H7 (cell line): ENCODE measurements around the gene CELF5. TPM values are rescaled to one million over a fixed set of nuclear protein-coding genes. Genes with fewer than 3 reads are reported as not detected.
A peak's percentile ranks its signal among the peaks of the same experiment; 100 is the strongest.

ENCODE experiments used
- DNase-seq: peaks from one replicate; pipeline ENCODE4 v3.0.0; 2012
- H3K27me3 ChIP-seq: 2 replicates; pipeline ENCODE4 v1.6.0; 2011; ENCODE audit warnings: mild to moderate bottlenecking, low read length; ENCODE audit not compliant: control insufficient read depth, insufficient read depth
- H3K36me3 ChIP-seq: replicated peaks from 2 replicates; pipeline ENCODE4 v1.5.1; 2011; ENCODE audit warnings: low read length; ENCODE audit not compliant: control insufficient read depth, insufficient read depth
- H3K4me3 ChIP-seq: 2 replicates; pipeline ENCODE4 v1.5.1; 2011; ENCODE audit warnings: low read depth, mild to moderate bottlenecking, control low read depth, low read length, moderate library complexity; ENCODE audit not compliant: insufficient read depth
- total RNA-seq: library from RNA; depleted of rRNA; stranded (reverse); fragments of >200 nt; shearing (Covaris generic); gene quantifications from 2 replicates; pipeline ENCODE4 v1.2.3, GENCODE V29; 2014

CELF5 gene
- total RNA-seq, 1 experiment from 2014 or later: 1.4 TPM

DNA sequence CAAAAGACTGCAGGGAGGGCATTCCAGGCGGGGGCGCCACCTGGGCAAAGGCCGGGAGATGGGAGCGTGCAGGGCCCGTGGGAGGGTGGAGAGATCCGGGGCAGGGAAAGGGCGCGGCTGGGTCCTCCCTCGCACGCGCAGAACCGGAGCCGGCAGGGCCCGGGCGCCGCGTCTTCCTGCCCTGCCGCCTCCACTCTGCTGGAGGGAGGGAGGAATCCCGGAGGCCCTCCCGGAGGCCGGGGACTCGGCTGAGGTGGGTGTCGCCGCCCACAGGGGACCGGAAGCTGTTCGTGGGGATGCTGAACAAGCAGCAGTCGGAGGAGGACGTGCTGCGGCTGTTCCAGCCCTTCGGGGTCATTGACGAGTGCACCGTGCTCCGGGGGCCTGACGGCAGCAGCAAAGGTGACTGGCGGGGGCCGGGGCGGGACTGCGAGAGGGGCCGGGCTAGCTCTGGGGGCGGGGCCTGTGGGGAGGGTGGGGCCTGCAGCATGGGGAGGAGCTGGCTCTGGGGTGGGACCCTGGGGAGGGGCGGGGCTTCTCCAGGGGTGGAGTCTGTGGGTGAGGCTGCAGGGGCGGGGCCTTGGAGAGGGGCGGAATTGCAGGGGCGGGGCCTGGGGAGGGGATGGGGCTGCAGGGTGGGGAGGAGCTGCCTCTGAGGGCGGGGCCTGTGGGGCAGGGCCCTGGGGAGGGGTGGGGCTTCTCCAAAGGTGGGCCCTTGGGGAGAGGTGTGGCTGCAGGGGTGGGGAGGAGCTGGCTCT lies 51.3 kb downstream of the CELF5 start:
- Histone ChIP-seq H3K4me3 (peak overlapping the region; percentile 66), H3K27me3 (peaks cover 6% of the 10 kb centered on the region; the same call in 1 of the 2 replicates), H3K36me3 (no peaks in the 10 kb centered on the region)
- DNase-seq: peak; percentile 100

DNA sequence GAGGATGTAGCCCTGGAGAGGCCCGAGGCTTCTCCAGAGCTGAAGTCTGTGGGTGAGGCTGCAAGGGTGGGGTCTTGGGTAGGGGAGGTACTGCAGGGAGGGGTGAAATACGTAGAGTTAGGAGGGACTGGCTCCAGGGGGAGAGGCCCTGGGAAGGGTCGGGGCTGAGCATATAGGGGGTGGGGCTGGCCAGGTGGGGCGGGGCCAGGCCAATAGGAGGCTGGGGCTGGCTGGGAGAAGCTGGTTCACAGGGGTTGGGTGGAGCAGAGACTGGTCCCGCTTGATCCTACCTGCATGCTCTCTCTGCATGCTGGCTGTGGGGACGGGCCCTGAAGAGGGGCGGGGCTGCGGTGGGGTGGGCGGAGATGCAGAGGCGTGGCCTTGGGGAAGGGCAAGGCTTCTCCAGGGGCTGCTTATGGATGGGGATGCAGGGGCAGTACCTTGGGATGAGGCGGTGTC lies 51.9 kb downstream of the CELF5 start:
- H3K4me3 ChIP-seq: no peak overlapping the region; the same call in 1 of the 2 replicates

DNA sequence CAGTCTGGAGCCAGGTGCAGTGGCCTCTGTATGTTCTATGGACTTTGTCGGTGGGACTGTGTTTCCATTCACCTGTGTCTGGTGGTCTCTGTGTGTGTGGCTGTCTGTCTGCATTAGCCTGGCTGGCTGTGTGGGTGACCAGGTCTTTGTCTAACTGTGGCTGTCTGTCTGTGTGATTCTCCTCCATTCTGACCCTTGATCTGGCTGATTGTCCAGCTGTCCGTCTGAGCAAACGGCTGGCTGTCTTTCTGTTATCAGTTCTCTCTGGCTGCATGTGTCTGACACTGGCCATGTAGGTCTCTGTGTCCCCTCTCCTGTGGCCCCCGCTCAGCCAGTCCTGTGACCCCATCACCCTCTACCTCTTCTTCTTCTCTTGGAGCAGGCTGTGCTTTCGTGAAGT lies 53.2 kb downstream of the CELF5 start:
- Histone ChIP-seq H3K4me3 (no peak overlapping the region), H3K36me3 (no peaks in the 10 kb centered on the region), H3K27me3 (peaks cover 8% of the 10 kb centered on the region; the same call in 1 of the 2 replicates)
- no peak for DNase-seq

More for the DNA sequence above, 51.9 kb downstream of the CELF5 start:
- peak; percentile 98 for DNase-seq
- Histone ChIP-seq H3K36me3 (no peaks in the 10 kb centered on the region), H3K27me3 (peaks cover 4% of the 10 kb centered on the region; the same call in 1 of the 2 replicates)

DNA sequence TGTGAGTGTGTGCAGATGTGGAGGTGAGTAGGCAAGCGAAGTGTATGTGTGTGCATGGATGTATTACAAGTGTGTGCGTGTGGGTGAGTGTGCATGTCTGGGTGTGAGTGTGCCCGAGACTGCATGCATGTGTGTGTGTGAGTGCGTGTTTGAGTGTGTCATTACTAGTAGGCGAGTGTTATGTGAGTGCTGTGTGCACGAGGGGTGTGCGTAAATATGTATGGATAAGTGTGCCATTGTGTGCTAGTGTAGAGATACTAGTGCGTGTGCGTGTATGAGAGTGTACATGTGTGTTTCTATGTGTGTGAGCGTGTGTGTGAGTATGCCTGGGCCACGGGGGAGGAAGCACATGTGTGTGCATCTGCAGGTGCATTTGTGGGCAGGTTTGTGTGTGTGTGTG lies 53.8 kb downstream of the CELF5 start:
- no peak overlapping the region for H3K4me3 ChIP-seq
- H3K27me3 ChIP-seq: peaks cover 8% of the 10 kb centered on the region; the same call in 1 of the 2 replicates
- H3K36me3 ChIP-seq: no peaks in the 10 kb centered on the region
- peak; percentile 3 for DNase-seq

DNA sequence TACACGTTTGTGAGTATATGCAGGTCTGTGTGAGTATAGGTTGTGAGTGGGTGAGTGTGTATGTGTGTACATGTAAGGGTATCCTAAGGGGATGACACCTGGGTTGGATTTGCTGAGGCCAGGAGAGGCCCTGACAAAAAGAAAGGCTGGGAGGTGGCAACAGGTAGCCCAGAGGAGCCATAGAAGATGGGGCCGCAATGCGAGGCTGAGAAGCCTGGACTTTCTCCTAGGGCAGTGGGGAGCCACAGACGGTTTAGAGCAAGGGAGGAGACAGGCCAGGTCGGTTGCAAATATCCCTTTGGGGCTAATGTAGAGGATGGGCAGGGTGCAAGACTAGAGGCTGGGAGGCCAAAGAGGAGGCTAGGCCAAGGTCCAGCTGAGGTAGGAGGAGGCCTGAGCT lies 54.3 kb downstream of the CELF5 start:
- H3K36me3 ChIP-seq: no peaks in the 10 kb centered on the region
- no peak overlapping the region for H3K4me3 ChIP-seq
- peaks cover 10% of the 10 kb centered on the region; the same call in 1 of the 2 replicates for H3K27me3 ChIP-seq
- DNase-seq: peak; percentile 6

DNA sequence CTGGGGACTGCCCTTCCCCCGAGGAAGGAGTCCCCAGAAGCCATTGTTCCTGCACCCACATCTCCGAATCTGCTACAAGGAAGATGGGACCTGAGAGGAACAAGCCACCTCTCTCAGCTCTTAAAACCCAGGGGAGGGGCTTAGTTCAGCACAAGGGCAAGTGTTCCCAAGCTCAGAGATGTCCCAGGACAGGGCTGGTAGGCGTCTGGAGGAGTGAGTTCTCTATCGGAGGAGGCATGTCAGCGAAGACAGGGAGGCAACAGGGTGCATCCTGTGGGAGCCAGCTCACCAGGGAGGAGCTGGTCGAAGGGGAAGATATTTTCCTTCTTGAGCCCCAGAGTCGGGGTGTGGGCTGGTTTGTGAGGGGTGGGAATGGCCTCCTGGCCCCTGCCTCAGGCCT lies 54.8 kb downstream of the CELF5 start:
- no peak overlapping the region for H3K4me3 ChIP-seq
- H3K27me3 ChIP-seq: peaks cover 10% of the 10 kb centered on the region; the same call in 1 of the 2 replicates
- peak; percentile 22 for DNase-seq
- no peaks in the 10 kb centered on the region for H3K36me3 ChIP-seq

DNA sequence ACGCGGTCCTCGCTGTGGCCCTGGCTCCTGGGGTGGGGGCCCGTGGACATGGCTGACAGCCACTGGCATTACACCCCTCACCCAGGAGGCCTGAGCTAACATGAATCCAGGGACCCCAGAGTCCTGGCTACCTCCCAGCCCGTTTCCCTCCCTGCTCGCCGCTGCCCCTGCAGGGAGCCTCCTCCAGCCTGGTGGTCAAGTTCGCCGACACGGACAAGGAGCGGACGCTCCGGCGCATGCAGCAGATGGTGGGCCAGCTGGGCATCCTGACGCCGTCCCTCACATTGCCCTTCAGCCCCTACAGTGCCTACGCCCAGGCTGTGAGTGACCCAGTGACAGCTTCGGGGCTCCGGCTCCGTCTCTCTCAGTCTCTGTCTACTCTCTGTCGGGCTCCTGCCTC lies 56.6 kb downstream of the CELF5 start:
- peaks cover 8% of the 10 kb centered on the region; the same call in 1 of the 2 replicates for H3K27me3 ChIP-seq
- no peak for DNase-seq
- no peaks in the 10 kb centered on the region for H3K36me3 ChIP-seq
- no peak overlapping the region for H3K4me3 ChIP-seq

DNA sequence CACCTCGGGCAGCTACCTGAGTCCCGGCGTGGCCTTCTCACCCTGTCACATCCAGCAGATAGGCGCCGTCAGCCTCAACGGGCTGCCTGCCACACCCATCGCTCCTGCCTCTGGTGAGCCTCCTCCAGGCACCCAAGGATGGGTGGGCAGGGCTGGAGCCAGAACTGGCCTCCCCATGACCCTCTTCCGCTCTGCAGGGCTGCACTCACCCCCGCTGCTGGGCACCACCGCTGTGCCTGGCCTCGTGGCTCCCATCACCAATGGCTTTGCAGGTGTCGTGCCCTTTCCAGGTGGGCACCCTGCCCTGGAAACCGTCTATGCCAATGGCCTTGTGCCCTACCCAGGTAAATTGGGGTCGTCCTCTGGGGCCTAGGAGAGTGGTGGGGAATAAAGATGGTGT lies 57.7 kb downstream of the CELF5 start:
- Histone ChIP-seq H3K4me3 (no peak overlapping the region), H3K27me3 (peaks cover 11% of the 10 kb centered on the region; the same call in 1 of the 2 replicates), H3K36me3 (no peaks in the 10 kb centered on the region)
- peak; percentile 24 for DNase-seq

DNA sequence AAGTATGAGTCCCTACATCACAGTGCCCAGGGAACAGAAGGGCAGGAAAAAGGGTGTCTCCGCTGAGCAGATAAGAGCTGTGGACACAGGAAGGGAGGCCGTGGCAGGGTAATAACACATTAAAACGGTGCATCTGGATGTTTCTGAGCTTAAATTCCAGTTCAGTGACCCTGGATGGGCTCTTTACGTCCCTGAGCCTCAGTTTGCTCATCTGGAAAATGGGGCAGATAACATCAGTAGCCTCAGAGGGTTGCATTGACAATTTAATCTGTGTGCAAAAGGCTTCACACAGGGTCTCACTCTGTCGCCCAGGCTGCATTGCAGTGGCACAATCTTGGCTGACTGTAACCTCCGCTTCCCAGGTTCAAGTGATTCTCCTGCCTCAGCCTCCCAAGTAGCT lies 58.1 kb downstream of the CELF5 start:
- H3K4me3 ChIP-seq: no peak overlapping the region
- peaks cover 11% of the 10 kb centered on the region; the same call in 1 of the 2 replicates for H3K27me3 ChIP-seq
- DNase-seq: no peak
- H3K36me3 ChIP-seq: no peaks in the 10 kb centered on the region

DNA sequence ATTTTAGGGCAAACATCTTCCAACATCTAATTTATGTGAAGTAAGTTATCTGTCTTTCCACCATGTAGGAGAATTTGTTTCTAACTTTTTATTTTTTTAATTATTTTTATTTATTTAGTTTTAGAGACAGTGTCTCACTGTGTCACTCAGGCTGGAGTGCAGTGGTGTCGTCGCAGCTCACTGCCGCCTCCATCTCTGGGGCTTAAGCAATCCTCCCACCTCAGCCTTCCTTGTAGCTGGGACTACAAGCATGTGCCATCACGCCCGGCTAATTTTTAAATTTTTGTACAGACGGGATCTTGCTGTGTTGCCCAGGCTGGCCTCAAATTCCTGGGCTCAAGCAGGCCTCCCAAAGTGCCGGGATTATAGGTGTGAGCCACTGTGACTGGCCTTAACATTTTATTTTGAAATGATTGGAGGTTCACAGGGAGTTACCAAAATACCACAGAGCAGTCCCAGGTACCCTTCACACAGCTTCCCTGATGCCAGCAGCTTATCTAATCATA lies 58.8 kb downstream of the CELF5 start:
- no peaks in the 10 kb centered on the region for H3K36me3 ChIP-seq
- no peak overlapping the region for H3K4me3 ChIP-seq
- DNase-seq: no peak
- peaks cover 11% of the 10 kb centered on the region; the same call in 1 of the 2 replicates for H3K27me3 ChIP-seq

DNA sequence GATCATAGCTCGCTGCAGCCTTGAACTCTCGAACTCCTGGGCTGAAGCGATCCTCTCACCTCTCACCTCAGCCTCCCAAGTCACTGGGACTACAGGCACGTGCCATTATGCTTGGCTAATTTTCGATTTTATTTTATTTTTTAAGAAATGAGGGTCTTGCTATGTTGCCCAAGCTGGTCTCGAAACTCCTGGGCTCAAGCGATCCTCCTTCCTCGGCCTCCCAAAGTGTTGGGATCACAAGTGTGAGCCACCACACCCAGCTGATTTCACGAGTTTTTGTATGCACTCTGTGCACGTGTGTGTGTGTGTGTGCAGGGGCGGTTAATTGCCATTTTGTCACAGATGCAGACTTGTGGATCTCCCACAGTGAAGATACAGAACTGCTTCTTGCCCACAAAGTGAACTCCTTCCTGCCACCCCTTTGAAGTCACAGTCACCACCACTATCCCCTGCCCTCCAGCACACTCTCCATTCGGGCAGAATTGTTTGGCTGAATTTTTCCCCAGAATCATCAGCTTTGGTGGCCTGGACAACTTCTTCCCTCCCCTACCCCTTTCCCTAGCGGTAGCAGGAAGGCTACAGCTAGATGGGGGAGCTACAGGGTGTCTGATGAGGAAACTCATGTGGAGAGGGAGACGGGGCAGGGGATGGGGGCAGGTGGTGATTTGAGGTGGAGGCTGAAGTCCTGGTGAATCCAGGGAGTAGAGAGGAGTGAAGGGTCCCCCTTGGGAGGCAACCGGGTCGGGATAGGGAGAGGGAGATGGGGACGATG lies 59.6 kb downstream of the CELF5 start:
- H3K36me3 ChIP-seq: no peaks in the 10 kb centered on the region
- H3K27me3 ChIP-seq: peaks cover 12% of the 10 kb centered on the region; the same call in 1 of the 2 replicates
- DNase-seq: peak; percentile 43
- peak overlapping the region; percentile 43 for H3K4me3 ChIP-seq

DNA sequence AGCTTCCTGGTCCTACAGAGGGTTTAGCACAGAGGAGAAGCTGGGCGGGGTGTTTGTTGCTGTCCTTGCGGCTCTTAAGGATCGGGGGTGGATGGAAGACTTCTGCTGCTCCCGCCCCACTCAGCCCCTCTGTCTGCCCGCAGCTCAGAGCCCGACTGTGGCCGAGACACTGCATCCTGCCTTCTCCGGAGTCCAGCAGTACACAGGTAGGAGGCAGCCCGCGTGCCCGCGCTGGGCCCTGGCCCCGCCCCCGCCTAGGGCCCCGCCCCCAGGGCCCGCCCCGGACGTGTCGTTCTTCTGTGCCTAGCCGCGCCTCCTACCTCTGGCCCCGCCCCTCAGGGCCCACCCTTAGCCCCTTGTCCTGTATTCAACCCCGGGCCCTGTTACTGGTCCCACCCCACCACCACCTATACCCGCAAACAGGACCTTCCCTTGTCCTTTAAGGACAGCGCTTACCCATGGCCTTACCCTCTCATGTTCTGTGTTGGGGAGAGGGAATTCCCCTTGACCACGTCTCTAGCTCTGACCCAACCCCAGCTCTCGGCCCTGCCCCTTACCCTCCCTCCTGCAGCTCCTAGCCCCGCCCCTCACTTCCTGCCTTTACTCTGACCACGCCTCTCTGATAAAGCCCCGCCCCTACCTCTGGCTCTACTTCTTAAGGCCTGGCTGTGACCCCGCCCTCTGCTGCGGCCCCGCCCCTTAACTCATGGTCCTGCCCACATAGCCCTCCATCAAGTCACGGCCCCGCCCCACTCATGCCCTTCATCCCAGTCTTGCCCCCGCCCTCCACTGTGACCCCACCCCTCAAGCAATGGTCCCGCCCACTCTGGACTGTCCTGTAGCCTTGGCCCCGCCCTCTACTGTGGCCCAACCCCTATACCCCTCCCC lies 60.5 kb downstream of the CELF5 start:
- peaks cover 15% of the 10 kb centered on the region; the same call in 1 of the 2 replicates for H3K27me3 ChIP-seq
- peak; percentile 97 for DNase-seq
- peak overlapping the region; percentile 43 for H3K4me3 ChIP-seq
- no peaks in the 10 kb centered on the region for H3K36me3 ChIP-seq

DNA sequence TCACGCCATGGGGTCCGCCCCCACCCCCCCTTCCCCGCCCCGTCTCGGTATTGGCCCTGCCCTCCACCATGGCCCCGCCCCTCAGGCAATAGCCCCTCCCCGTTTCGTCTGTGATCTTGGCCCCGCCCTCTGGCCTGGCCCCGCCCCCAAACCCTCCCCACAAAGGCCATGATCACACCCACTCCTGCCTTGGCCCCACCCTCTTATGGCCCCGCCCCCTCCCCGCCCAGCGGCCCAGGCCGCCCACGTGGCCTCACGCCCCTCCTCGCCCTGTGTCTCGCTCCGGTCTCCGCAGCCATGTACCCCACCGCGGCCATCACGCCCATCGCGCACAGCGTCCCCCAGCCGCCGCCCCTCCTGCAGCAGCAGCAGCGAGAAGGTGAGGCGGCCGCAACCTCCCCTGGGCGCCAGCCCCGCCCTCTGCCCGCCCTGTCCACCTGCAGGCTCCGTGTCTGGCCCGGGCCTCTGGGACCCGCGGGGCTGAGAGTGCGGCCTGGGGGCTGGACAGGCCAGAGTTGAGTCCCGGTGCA lies 61.3 kb downstream of the CELF5 start:
- Histone ChIP-seq H3K27me3 (peaks cover 15% of the 10 kb centered on the region; the same call in 1 of the 2 replicates), H3K36me3 (no peaks in the 10 kb centered on the region), H3K4me3 (peak overlapping the region; percentile 50)
- peak; percentile 99 for DNase-seq
